HG03354 (cell line): ENCODE data around the gene SMAD6.
"Not testable (repeated sequence)": the region's sequence is repeated elsewhere in the genome, so short reads cannot be mapped to it uniquely, and the experiment has no call there.

ENCODE experiments used
- ATAC-seq: cut with Tn5 transposase; IDR thresholded peaks from one replicate; pipeline ENCODE4 v1.9.1; 2021; ENCODE audit warnings: mild to moderate bottlenecking; ENCODE audit not compliant: unreplicated experiment, poor library complexity, severe bottlenecking

The SMAD6 gene

GRCh38 chr15:66750609-66751008, 48.6 kb downstream of the SMAD6 start:
- no peak for ATAC-seq

GRCh38 chr15:66751579-66751978, 49.5 kb downstream of the SMAD6 start:
- ATAC-seq = no peak

GRCh38 chr15:66752078-66752477, 50.0 kb downstream of the SMAD6 start:
- ATAC-seq = no peak

GRCh38 chr15:66753687-66754377, 51.8 kb downstream of the SMAD6 start:
- ATAC-seq = no peak

- ATAC-seq = no peak
Observed at GRCh38 chr15:66754789-66755188, 52.8 kb downstream of the SMAD6 start.

GRCh38 chr15:66755298-66756068, 53.4 kb downstream of the SMAD6 start:
- no peak for ATAC-seq

GRCh38 chr15:66756295-66756694, 54.3 kb downstream of the SMAD6 start:
- no peak for ATAC-seq

GRCh38 chr15:66757030-66757429, 55.0 kb downstream of the SMAD6 start:
- no peak for ATAC-seq

GRCh38 chr15:66757521-66757920, 55.5 kb downstream of the SMAD6 start:
- no peak for ATAC-seq

GRCh38 chr15:66758217-66758616, 56.2 kb downstream of the SMAD6 start:
- not testable (repeated sequence) for ATAC-seq

- ATAC-seq = no peak
Observed at GRCh38 chr15:66758844-66759243, 56.8 kb downstream of the SMAD6 start.

- no peak for ATAC-seq
Observed at GRCh38 chr15:66760097-66760967, 58.3 kb downstream of the SMAD6 start.

GRCh38 chr15:66760968-66761725, 59.1 kb downstream of the SMAD6 start:
- no peak for ATAC-seq

GRCh38 chr15:66761726-66762595, 59.9 kb downstream of the SMAD6 start:
- no peak for ATAC-seq

GRCh38 chr15:66763186-66764071, 61.4 kb downstream of the SMAD6 start:
- ATAC-seq = no peak

GRCh38 chr15:66764072-66764786, 62.2 kb downstream of the SMAD6 start:
- ATAC-seq = no peak
